Measurements from ENCODE around the gene PPEF1. TPM values are rescaled to one million over a fixed set of nuclear protein-coding genes. Genes with fewer than 3 reads are reported as not detected.

Gene PPEF1
- total and polyA plus RNA-seq, 7 donors, result 0.04 to 0.38 (median 0.18) TPM; not detected in 2

- ATAC-seq, result no peak
- TF ChIP-seq, protein P1, sequence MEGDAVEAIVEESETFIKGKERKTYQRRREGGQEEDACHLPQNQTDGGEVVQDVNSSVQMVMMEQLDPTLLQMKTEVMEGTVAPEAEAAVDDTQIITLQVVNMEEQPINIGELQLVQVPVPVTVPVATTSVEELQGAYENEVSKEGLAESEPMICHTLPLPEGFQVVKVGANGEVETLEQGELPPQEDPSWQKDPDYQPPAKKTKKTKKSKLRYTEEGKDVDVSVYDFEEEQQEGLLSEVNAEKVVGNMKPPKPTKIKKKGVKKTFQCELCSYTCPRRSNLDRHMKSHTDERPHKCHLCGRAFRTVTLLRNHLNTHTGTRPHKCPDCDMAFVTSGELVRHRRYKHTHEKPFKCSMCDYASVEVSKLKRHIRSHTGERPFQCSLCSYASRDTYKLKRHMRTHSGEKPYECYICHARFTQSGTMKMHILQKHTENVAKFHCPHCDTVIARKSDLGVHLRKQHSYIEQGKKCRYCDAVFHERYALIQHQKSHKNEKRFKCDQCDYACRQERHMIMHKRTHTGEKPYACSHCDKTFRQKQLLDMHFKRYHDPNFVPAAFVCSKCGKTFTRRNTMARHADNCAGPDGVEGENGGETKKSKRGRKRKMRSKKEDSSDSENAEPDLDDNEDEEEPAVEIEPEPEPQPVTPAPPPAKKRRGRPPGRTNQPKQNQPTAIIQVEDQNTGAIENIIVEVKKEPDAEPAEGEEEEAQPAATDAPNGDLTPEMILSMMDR (IDR thresholded peaks at IDR 0.05), result no peak
- 70 to 87% (median 71%) methylated on average over 5 to 10 of the region's 10 CpGs for WGBS, 3 donors
- H3K4me3 ChIP-seq, result no peak overlapping the region
- no peaks in the 10 kb centered on the region for H3K36me3 ChIP-seq (ENCODE audit: insufficient read depth in 1 of 2, low read depth in 1 of 2)
- H3K9me3 ChIP-seq, result no peaks in the 10 kb centered on the region
- no peak for DNase-seq
- intact Hi-C loops (cut with DNase I), result loop anchor here (5.0 to 10.0 kb wide), 4 partner anchors 156 to 669 kb away; partner anchors contain the start of genes CDKL5 (in 2 of the 2) and PDHA1 (in 1 of the 2)
- H3K27me3 ChIP-seq (ENCODE audit: insufficient read depth in 3 of 3, low read length in 2 of 3), result no peaks in the 10 kb centered on the region
- no peaks in the 10 kb centered on the region for H3K4me1 ChIP-seq
- H3K27ac ChIP-seq, result no peak overlapping the region
Observed at GRCh38 chrX:18676050-18676449, 31.4 kb upstream of the PPEF1 start.

DNA sequence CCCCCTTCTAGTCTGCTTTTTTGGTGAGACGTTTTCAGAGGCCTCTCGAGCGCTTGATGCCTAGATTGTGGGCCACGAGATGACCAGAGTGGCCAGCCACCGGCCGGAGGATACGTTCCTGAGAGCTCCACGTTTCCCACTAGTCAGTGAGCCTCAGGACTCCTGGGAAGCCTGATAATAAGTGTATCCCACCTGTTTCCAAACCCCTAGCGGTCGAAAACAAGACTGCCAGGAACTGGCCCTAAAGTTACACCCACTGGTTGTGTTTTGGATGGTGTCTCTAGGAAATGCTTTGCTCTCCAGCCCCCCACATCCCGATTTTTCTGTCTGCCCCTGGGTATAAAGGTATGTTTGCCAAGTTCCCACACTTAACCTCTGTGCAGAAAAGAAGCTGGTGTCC lies 31.0 kb upstream of the PPEF1 start:
- no peak overlapping the region for H3K27ac ChIP-seq
- H3K4me1 ChIP-seq, result no peaks in the 10 kb centered on the region
- DNase-seq (no peak), ATAC-seq (no peak)
- no peaks in the 10 kb centered on the region for H3K27me3 ChIP-seq (ENCODE audit: insufficient read depth in 3 of 3, low read length in 2 of 3)
- no peak overlapping the region for H3K4me3 ChIP-seq
- TF ChIP-seq, protein P1 (IDR thresholded peaks at IDR 0.05), result no peak
- 42 to 57% (median 51%) methylated on average over 9 to 11 of the region's 11 CpGs for WGBS, 3 donors
- no peaks in the 10 kb centered on the region for H3K36me3 ChIP-seq (ENCODE audit: insufficient read depth in 1 of 2, low read depth in 1 of 2)
- intact Hi-C loops (cut with DNase I), result loop anchor here (5.0 to 10.0 kb wide), 4 partner anchors 156 to 668 kb away; partner anchors contain the start of genes CDKL5 (in 2 of the 2) and PDHA1 (in 1 of the 2)
- H3K9me3 ChIP-seq, result no peaks in the 10 kb centered on the region

DNA sequence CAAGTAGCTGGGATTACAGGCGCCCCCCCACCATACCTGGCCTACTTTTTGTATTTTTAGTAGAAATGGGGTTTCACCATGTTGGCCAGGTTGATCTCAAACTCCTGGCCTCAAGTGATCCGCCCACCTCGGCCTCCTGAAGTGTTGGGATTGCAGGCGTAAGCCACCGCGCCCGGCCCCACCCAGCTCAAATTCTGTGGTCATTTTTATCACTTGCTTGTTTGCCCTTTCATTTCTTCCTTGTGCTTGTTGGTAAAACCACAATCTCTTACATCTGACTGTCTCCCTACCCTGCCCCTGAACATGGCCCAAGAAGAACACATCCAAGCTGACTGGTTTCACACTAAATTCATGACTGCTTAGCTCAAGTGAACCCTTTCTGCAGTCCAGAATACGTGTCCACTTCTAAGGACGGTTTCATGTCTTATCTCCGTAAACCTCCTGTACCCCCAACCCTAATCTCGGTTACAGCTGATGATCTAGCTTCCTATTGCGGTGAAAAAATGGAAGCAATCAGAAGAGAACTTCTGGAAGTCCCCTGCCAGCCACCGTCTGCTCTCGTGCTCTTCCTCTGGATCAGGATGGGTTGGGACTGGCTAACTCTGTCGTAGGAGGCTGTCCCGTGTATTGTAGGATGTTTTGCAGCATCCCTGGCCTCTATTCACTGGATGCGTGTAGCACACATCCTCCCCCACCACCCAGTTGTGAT lies 30.1 kb upstream of the PPEF1 start:
- no peaks in the 10 kb centered on the region for H3K27me3 ChIP-seq (ENCODE audit: insufficient read depth in 3 of 3, low read length in 2 of 3)
- intact Hi-C loops (cut with DNase I), result loop anchor here (5.0 to 10.0 kb wide), 4 partner anchors 155 to 667 kb away; partner anchors contain the start of genes CDKL5 (in 2 of the 2) and PDHA1 (in 1 of the 2)

GRCh38 chrX:18681996-18682395 lies 25.4 kb upstream of the PPEF1 start:
- WGBS, 3 donors, result 54 to 72% (median 61%) methylated on average over 6 of the region's 6 CpGs
- intact Hi-C loops (cut with DNase I), result no loop called here
- H3K4me1 ChIP-seq, result no peaks in the 10 kb centered on the region

More for the DNA sequence above, 30.1 kb upstream of the PPEF1 start:
- ATAC-seq (no peak), DNase-seq (no peak)
- Histone ChIP-seq H3K4me3 (no peak overlapping the region), H3K27ac (no peak overlapping the region), H3K4me1 (no peaks in the 10 kb centered on the region), H3K9me3 (no peaks in the 10 kb centered on the region), H3K36me3 (ENCODE audit: insufficient read depth in 1 of 2, low read depth in 1 of 2) (no peaks in the 10 kb centered on the region)
- TF ChIP-seq, protein P1 (IDR thresholded peaks at IDR 0.05), result no peak
- 84 to 87% (median 84%) methylated on average over 16 to 17 of the region's 17 CpGs for WGBS, 3 donors

More at GRCh38 chrX:18681996-18682395, 25.4 kb upstream of the PPEF1 start:
- ATAC-seq (peak in 2 of 4 donors; percentile 57 to 84), DNase-seq (no peak)
- Histone ChIP-seq H3K4me3 (no peak overlapping the region), H3K27ac (no peak overlapping the region), H3K36me3 (ENCODE audit: insufficient read depth in 1 of 2, low read depth in 1 of 2) (no peaks in the 10 kb centered on the region), H3K27me3 (ENCODE audit: insufficient read depth in 3 of 3, low read length in 2 of 3) (no peaks in the 10 kb centered on the region), H3K9me3 (no peaks in the 10 kb centered on the region)
- TF ChIP-seq, protein P1 (IDR thresholded peaks at IDR 0.05), result no peak

All from psoas muscle (tissue), 8 donors.